ENCODE data around the gene DSCAML1. TPM values are rescaled to one million over a fixed set of nuclear protein-coding genes. Genes with fewer than 3 reads are reported as not detected.

The DSCAML1 gene
- total and polyA plus RNA-seq, 2 experiments from 2014 or later = not detected

- Histone ChIP-seq H3K27ac (no peak overlapping the region), H3K36me3 (ENCODE audit: low read depth) (no peaks in the 10 kb centered on the region), H3K9me3 (ENCODE audit: low read depth) (no peaks in the 10 kb centered on the region), H2AFZ (no peak overlapping the region), H3K4me1 (ENCODE audit: insufficient read depth) (no peaks in the 10 kb centered on the region), H3K27me3 (replicated peaks; ENCODE audit: insufficient read depth) (no peaks in the 10 kb centered on the region), H3K4me2 (ENCODE audit: unreplicated experiment) (no peak overlapping the region), H3K79me2 (ENCODE audit: insufficient read depth) (no peaks in the 10 kb centered on the region), H3K9me2 (ENCODE audit: insufficient read depth) (no peaks in the 10 kb centered on the region), H3K4me3 (no peak overlapping the region), H3K9ac (no peak overlapping the region), H3F3A (ENCODE audit: insufficient read depth) (no peaks in the 10 kb centered on the region), H4K20me1 (ENCODE audit: insufficient read depth) (no peaks in the 10 kb centered on the region)
- DNase-seq = no peak
- 66 to 70% methylated on average over 7 of the region's 7 CpGs for whole genome bisulfite sequencing, 2 experiments (ENCODE audit: low coverage in 1 of 2, low lambda C conversion rate in 2 of 2, missing lambda C conversion rate in 2 of 2)
- TF ChIP-seq EZH2phosphoT487 (IDR thresholded peaks at IDR 0.05; ENCODE audit: insufficient read depth, low read depth) (no peak), EZH2 (IDR thresholded peaks at IDR 0.05; ENCODE audit: insufficient read depth, poor library complexity, severe bottlenecking) (no peak)
- in situ Hi-C loops (cut with MboI) = no loop called here
These were observed 233.5 kb downstream of the DSCAML1 start for GRCh38 chr11:117563556-117563955.

- H3K9me2 ChIP-seq (ENCODE audit: insufficient read depth) = no peaks in the 10 kb centered on the region
- TF ChIP-seq EZH2 (IDR thresholded peaks at IDR 0.05; ENCODE audit: insufficient read depth, poor library complexity, severe bottlenecking) = no peak
- no peak for TF ChIP-seq EZH2phosphoT487 (IDR thresholded peaks at IDR 0.05; ENCODE audit: insufficient read depth, low read depth)
These were observed 234.9 kb downstream of the DSCAML1 start for GRCh38 chr11:117562136-117562535.

GRCh38 chr11:117560780-117561530 lies 236.1 kb downstream of the DSCAML1 start:
- H3K79me2 ChIP-seq (ENCODE audit: insufficient read depth) = no peaks in the 10 kb centered on the region
- H3F3A ChIP-seq (ENCODE audit: insufficient read depth) = no peaks in the 10 kb centered on the region
- H3K27ac ChIP-seq = no peak overlapping the region
- no peak overlapping the region for H3K9ac ChIP-seq
- no peak overlapping the region for H2AFZ ChIP-seq
- H3K9me2 ChIP-seq (ENCODE audit: insufficient read depth) = no peaks in the 10 kb centered on the region
- no peaks in the 10 kb centered on the region for H3K4me1 ChIP-seq (ENCODE audit: insufficient read depth)
- H3K9me3 ChIP-seq (ENCODE audit: low read depth) = no peaks in the 10 kb centered on the region
- H3K4me2 ChIP-seq (ENCODE audit: unreplicated experiment) = no peak overlapping the region
- no peaks in the 10 kb centered on the region for H4K20me1 ChIP-seq (ENCODE audit: insufficient read depth)
- H3K36me3 ChIP-seq (ENCODE audit: low read depth) = no peaks in the 10 kb centered on the region
- TF ChIP-seq EZH2phosphoT487 (IDR thresholded peaks at IDR 0.05; ENCODE audit: insufficient read depth, low read depth) (no peak), EZH2 (IDR thresholded peaks at IDR 0.05; ENCODE audit: insufficient read depth, poor library complexity, severe bottlenecking) (no peak)
- no peak for DNase-seq
- WGBS, 2 experiments (ENCODE audit: low coverage in 1 of 2, low lambda C conversion rate in 2 of 2, missing lambda C conversion rate in 2 of 2) = 29% methylated on average over 5 of the region's 5 CpGs
- no peaks in the 10 kb centered on the region for H3K27me3 ChIP-seq (replicated peaks; ENCODE audit: insufficient read depth)
- in situ Hi-C loops (cut with MboI) = no loop called here
- H3K4me3 ChIP-seq = no peak overlapping the region

More at GRCh38 chr11:117562136-117562535, 234.9 kb downstream of the DSCAML1 start:
- no peak for DNase-seq
- Histone ChIP-seq H3K4me3 (no peak overlapping the region), H3K9me3 (ENCODE audit: low read depth) (no peaks in the 10 kb centered on the region), H3F3A (ENCODE audit: insufficient read depth) (no peaks in the 10 kb centered on the region), H3K27me3 (replicated peaks; ENCODE audit: insufficient read depth) (no peaks in the 10 kb centered on the region), H3K9ac (no peak overlapping the region), H3K4me2 (ENCODE audit: unreplicated experiment) (no peak overlapping the region), H3K27ac (no peak overlapping the region), H4K20me1 (ENCODE audit: insufficient read depth) (no peaks in the 10 kb centered on the region), H2AFZ (no peak overlapping the region), H3K4me1 (ENCODE audit: insufficient read depth) (no peaks in the 10 kb centered on the region), H3K36me3 (ENCODE audit: low read depth) (no peaks in the 10 kb centered on the region), H3K79me2 (ENCODE audit: insufficient read depth) (no peaks in the 10 kb centered on the region)
- in situ Hi-C loops (cut with MboI) = no loop called here
- WGBS, 2 experiments (ENCODE audit: low coverage in 1 of 2, low lambda C conversion rate in 2 of 2, missing lambda C conversion rate in 2 of 2) = 16 to 18% methylated on average over 6 of the region's 6 CpGs

- TF ChIP-seq EZH2 (IDR thresholded peaks at IDR 0.05; ENCODE audit: insufficient read depth, poor library complexity, severe bottlenecking) = no peak
- TF ChIP-seq EZH2phosphoT487 (IDR thresholded peaks at IDR 0.05; ENCODE audit: insufficient read depth, low read depth) = no peak
- 0 out of 2 replicates have a peak, but pooled peaks cover 5% of the 10 kb centered on the region for H3K27me3 ChIP-seq (replicated peaks; ENCODE audit: insufficient read depth)
These were observed 237.3 kb downstream of the DSCAML1 start for GRCh38 chr11:117559698-117560097.

More at GRCh38 chr11:117559698-117560097, 237.3 kb downstream of the DSCAML1 start:
- Histone ChIP-seq H3F3A (ENCODE audit: insufficient read depth) (no peaks in the 10 kb centered on the region), H3K4me2 (ENCODE audit: unreplicated experiment) (no peak overlapping the region), H3K9me3 (ENCODE audit: low read depth) (no peaks in the 10 kb centered on the region), H3K4me3 (no peak overlapping the region), H3K4me1 (ENCODE audit: insufficient read depth) (no peaks in the 10 kb centered on the region), H2AFZ (no peak overlapping the region), H4K20me1 (ENCODE audit: insufficient read depth) (no peaks in the 10 kb centered on the region), H3K36me3 (ENCODE audit: low read depth) (no peaks in the 10 kb centered on the region), H3K9me2 (ENCODE audit: insufficient read depth) (no peaks in the 10 kb centered on the region), H3K27ac (no peak overlapping the region), H3K79me2 (ENCODE audit: insufficient read depth) (no peaks in the 10 kb centered on the region), H3K9ac (no peak overlapping the region)
- 54 to 62% methylated on average over 5 of the region's 5 CpGs for WGBS, 2 experiments (ENCODE audit: low coverage in 1 of 2, low lambda C conversion rate in 2 of 2, missing lambda C conversion rate in 2 of 2)
- no peak for DNase-seq
- in situ Hi-C loops (cut with MboI) = no loop called here
